ENCODE data around the gene PPP2R3C.

Gene PPP2R3C

GRCh38 chr14:35083530-35084150 is 38.1 kb downstream of the PPP2R3C start:
- no peak for TF ChIP-seq CTCF (IDR thresholded peaks at IDR 0.05)
- Mint-ChIP-seq H3K36me3 (ENCODE audit: low read depth) (peaks cover 47% of the 10 kb centered on the region), H3K27me3 (ENCODE audit: low read depth, poor library complexity) (no peaks in the 10 kb centered on the region)

DNA sequence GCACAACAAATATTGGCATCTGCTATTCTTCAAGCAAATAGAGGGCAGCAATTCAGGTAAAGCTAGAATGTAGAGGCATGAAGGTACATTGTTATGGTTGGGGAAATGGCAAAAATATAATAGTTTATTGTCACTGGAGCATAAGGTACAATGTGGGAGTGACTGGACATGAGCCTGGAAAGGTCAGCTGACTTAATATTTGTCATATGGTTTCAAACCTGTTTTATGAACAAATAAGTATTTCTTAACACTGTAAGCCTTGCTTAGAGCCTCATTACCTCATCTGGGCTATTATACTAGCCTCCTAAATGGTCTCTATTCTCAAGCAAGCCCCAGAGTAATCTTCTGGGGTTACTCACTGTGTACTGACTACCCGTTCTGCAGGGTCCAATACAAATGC is 42.0 kb downstream of the PPP2R3C start:
- H3K27me3 Mint-ChIP-seq (ENCODE audit: low read depth, poor library complexity): no peaks in the 10 kb centered on the region
- no peak for DNase-seq
- H3K4me1 Mint-ChIP-seq: no peaks in the 10 kb centered on the region
- peaks cover 39% of the 10 kb centered on the region for H3K36me3 Mint-ChIP-seq (ENCODE audit: low read depth)
- H3K4me3 Mint-ChIP-seq: no peak overlapping the region
- no peak for TF ChIP-seq CTCF (IDR thresholded peaks at IDR 0.05)
- no peak overlapping the region for H3K27ac Mint-ChIP-seq
- no peaks in the 10 kb centered on the region for H3K9me3 Mint-ChIP-seq

More at GRCh38 chr14:35083530-35084150, 38.1 kb downstream of the PPP2R3C start:
- no peak for DNase-seq
- no peak overlapping the region for H3K27ac Mint-ChIP-seq
- no peaks in the 10 kb centered on the region for H3K9me3 Mint-ChIP-seq
- H3K4me1 Mint-ChIP-seq: no peaks in the 10 kb centered on the region
- H3K4me3 Mint-ChIP-seq: no peak overlapping the region

GRCh38 chr14:35078082-35078481 is 43.7 kb downstream of the PPP2R3C start:
- H3K27ac Mint-ChIP-seq: no peak overlapping the region
- no peaks in the 10 kb centered on the region for H3K27me3 Mint-ChIP-seq (ENCODE audit: low read depth, poor library complexity)

GRCh38 chr14:35073486-35073885 is 48.3 kb downstream of the PPP2R3C start:
- Mint-ChIP-seq H3K27ac (no peak overlapping the region), H3K4me3 (no peak overlapping the region), H3K27me3 (ENCODE audit: low read depth, poor library complexity) (no peaks in the 10 kb centered on the region), H3K36me3 (ENCODE audit: low read depth) (peaks cover 68% of the 10 kb centered on the region), H3K4me1 (no peaks in the 10 kb centered on the region), H3K9me3 (no peaks in the 10 kb centered on the region)
- TF ChIP-seq CTCF (IDR thresholded peaks at IDR 0.05): no peak
- DNase-seq: no peak

More at GRCh38 chr14:35078082-35078481, 43.7 kb downstream of the PPP2R3C start:
- Mint-ChIP-seq H3K9me3 (no peaks in the 10 kb centered on the region), H3K4me3 (no peak overlapping the region), H3K36me3 (ENCODE audit: low read depth) (peaks cover 38% of the 10 kb centered on the region), H3K4me1 (no peaks in the 10 kb centered on the region)
- no peak for TF ChIP-seq CTCF (IDR thresholded peaks at IDR 0.05)
- DNase-seq: no peak

GRCh38 chr14:35072226-35072625 is 49.6 kb downstream of the PPP2R3C start:
- Mint-ChIP-seq H3K4me1 (no peaks in the 10 kb centered on the region), H3K27ac (no peak overlapping the region), H3K36me3 (ENCODE audit: low read depth) (peaks cover 80% of the 10 kb centered on the region), H3K4me3 (no peak overlapping the region), H3K27me3 (ENCODE audit: low read depth, poor library complexity) (no peaks in the 10 kb centered on the region), H3K9me3 (no peaks in the 10 kb centered on the region)
- no peak for TF ChIP-seq CTCF (IDR thresholded peaks at IDR 0.05)
- no peak for DNase-seq
